ENCODE results near the gene IL9. TPM values are rescaled to one million over a fixed set of nuclear protein-coding genes. Genes with fewer than 3 reads are reported as not detected.

The IL9 gene
- total RNA-seq, 1 donor from 2014 or later, result not detected

GRCh38 chr5:135920199-135920598 is 24.6 kb upstream of the IL9 start:
- Histone ChIP-seq H3K27me3 (ENCODE audit: control insufficient read depth, insufficient read depth, low read length) (peaks cover under 1% of the 10 kb centered on the region), H3K4me3 (ENCODE audit: low read depth, low read length) (no peak overlapping the region), H3K36me3 (ENCODE audit: control insufficient read depth, insufficient read depth, low read length) (no peaks in the 10 kb centered on the region)
- no peak for TF ChIP-seq CTCF (IDR thresholded peaks at IDR 0.05; ENCODE audit: insufficient read depth, low read length, poor library complexity, severe bottlenecking)
- no peak for DNase-seq (ENCODE audit: low read depth)

DNA sequence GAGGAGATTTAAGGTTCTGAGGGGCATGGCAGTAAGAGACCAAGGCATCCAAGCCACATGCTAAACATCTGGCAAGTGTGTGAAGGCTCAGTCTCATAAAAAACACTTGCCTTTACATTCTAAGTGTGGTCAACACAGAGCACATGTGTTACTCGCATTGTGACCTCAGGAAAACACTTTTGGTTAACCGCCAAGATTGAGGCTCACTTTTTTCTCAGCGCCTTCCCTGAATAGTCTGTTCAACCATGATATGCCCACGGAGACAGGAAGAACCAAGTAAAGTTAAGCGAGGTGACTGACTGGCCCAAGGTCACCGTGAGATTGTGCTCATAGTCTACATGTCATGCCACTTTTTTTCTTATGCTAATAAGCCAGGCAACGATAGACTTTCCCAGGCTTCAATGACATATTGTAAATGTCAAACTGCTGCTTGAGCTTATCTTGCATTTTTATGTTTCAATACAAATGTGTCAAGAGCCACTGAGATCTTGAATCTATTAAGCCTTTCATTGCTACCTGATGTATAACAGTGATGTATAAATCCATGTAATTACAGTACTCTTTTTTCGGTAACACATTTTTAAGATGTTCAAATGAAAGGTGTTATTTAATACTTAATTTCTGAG is 21.1 kb upstream of the IL9 start:
- H3K27me3 ChIP-seq (ENCODE audit: control insufficient read depth, insufficient read depth, low read length), result peaks cover 12% of the 10 kb centered on the region
- TF ChIP-seq CTCF (IDR thresholded peaks at IDR 0.05; ENCODE audit: insufficient read depth, low read length, poor library complexity, severe bottlenecking), result no peak

DNA sequence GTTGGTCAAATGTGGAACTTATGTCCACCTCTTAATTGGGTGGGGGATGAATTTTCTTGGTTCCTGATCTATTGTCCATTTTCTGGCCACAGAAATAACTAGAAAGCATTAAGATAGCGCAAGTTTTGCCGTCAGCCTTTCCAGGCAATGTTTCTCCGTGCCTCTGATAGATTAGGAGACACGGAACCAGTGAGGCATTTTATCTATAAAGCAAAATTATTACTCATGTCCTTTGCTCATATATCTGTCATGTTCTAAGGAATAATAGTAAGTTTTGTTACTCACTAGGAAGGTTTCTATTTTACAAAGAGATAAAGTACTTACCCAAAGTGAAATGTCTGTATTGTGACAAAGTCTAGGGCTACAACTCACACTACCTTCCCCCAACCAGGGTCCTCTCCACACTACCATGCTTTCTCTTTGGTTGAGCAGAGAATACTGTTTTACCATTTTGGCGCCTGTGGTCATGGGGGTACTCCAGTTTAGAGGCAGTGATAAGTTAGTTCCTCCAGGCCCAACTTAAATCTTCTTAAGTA is 19.9 kb upstream of the IL9 start:
- Histone ChIP-seq H3K27me3 (ENCODE audit: control insufficient read depth, insufficient read depth, low read length) (peaks cover 16% of the 10 kb centered on the region), H3K4me3 (ENCODE audit: low read depth, low read length) (no peak overlapping the region), H3K36me3 (ENCODE audit: control insufficient read depth, insufficient read depth, low read length) (no peaks in the 10 kb centered on the region)
- no peak for DNase-seq (ENCODE audit: low read depth)
- TF ChIP-seq CTCF (IDR thresholded peaks at IDR 0.05; ENCODE audit: insufficient read depth, low read length, poor library complexity, severe bottlenecking), result no peak

More for the DNA sequence above, 21.1 kb upstream of the IL9 start:
- no peak overlapping the region for H3K4me3 ChIP-seq (ENCODE audit: low read depth, low read length)
- DNase-seq (ENCODE audit: low read depth), result no peak
- H3K36me3 ChIP-seq (ENCODE audit: control insufficient read depth, insufficient read depth, low read length), result no peaks in the 10 kb centered on the region

DNA sequence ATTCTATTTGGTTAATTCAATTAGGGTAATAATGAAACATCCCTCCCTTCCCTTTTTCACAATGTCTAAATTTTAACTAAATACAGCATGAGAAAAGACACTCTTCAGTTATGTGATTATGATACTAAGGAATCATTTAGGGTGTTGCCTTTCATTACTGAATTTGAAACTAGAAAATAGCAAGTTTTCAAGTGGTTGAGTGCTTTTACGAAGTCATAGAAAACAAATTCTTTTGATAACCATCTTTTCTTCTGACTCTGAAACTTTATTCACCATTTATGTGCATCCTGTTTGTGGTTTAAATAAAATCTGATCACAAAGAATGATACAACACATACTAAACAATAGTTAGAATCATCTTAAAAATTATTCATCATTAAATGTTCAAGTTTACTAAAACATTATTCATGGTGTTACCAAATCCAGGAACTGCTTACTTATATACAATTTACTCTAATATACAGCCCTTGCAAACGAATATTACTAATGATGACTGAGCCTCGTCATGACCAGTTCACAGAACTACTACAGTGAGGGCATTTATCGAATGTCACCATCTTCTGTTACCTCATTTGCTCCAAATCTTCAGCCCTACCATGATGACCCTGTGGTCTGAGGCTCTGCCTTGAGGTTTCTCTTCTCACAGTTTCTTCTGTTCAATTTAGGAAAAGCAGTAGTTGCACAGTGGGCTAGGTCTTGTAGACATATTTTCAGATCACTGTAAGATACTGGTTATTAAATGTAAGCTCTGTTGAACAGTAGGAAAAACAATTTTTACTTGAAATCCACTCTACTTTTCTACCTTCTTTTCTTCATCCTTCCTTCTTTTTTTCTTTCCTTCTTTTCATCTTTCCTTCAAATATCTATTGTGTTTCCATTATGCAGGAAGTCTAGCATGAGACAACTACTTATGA is 18.3 kb upstream of the IL9 start:
- no peak for TF ChIP-seq CTCF (IDR thresholded peaks at IDR 0.05; ENCODE audit: insufficient read depth, low read length, poor library complexity, severe bottlenecking)
- DNase-seq (ENCODE audit: low read depth), result no peak
- Histone ChIP-seq H3K27me3 (ENCODE audit: control insufficient read depth, insufficient read depth, low read length) (peaks cover 17% of the 10 kb centered on the region), H3K36me3 (ENCODE audit: control insufficient read depth, insufficient read depth, low read length) (no peaks in the 10 kb centered on the region), H3K4me3 (ENCODE audit: low read depth, low read length) (no peak overlapping the region)

- no peaks in the 10 kb centered on the region for H3K36me3 ChIP-seq (ENCODE audit: control insufficient read depth, insufficient read depth, low read length)
- H3K27me3 ChIP-seq (ENCODE audit: control insufficient read depth, insufficient read depth, low read length), result peaks cover 6% of the 10 kb centered on the region
- no peak for TF ChIP-seq CTCF (IDR thresholded peaks at IDR 0.05; ENCODE audit: insufficient read depth, low read length, poor library complexity, severe bottlenecking)
- no peak overlapping the region for H3K4me3 ChIP-seq (ENCODE audit: low read depth, low read length)
- DNase-seq (ENCODE audit: low read depth), result no peak
These were observed 9.5 kb upstream of the IL9 start for GRCh38 chr5:135905144-135905543.
